Cardiac muscle cell (in vitro differentiated cells and primary cell): Measurements from ENCODE around the gene GALNT10. TPM values are rescaled to one million over a fixed set of nuclear protein-coding genes. Genes with fewer than 3 reads are reported as not detected.

Source experiments
- DNase-seq, 2 donors: peaks; one replicate each; pipeline versions ENCODE4 v3.0.0 to v3.0.0-alpha.2; 2010 to 2017; ENCODE audit warnings: low read depth in 1 of 2, low spot score in 1 of 2
- H3K27ac ChIP-seq: fragments of 200-600 bp; sonication (generic); 2 replicates; pipeline ENCODE4 v1.5.1; 2016
- H3K27me3 ChIP-seq: fragments of 200-600 bp; sonication (generic); 2 replicates; pipeline ENCODE4 v1.6.0; 2016; ENCODE audit warnings: control low read depth
- H3K36me3 ChIP-seq: fragments of 200-600 bp; sonication (generic); 2 replicates; pipeline ENCODE4 v1.5.1; 2016; ENCODE audit warnings: control low read depth
- H3K4me1 ChIP-seq: fragments of 200-600 bp; sonication (generic); 2 replicates; pipeline ENCODE4 v1.8.1; 2017; ENCODE audit warnings: low read depth, mild to moderate bottlenecking, mixed run types
- H3K4me3 ChIP-seq: fragments of 200-600 bp; sonication (generic); 2 replicates; pipeline ENCODE4 v1.5.1; 2016; ENCODE audit warnings: mild to moderate bottlenecking
- H3K9me3 ChIP-seq: fragments of 200-600 bp; sonication (generic); 2 replicates; pipeline ENCODE4 v1.5.1; 2017; ENCODE audit warnings: low read depth, mild to moderate bottlenecking, control low read depth
- CTCF ChIP-seq: IDR thresholded peaks from 2 replicates; pipeline ENCODE4 v1.5.1; 2012; ENCODE audit warnings: low read depth, mild to moderate bottlenecking, low read length
- polyA plus RNA-seq: library from polyadenylated mRNA; unstranded; fragments of >200 nt; fragmentation: Nextera tagmentation; extraction: Ambion mirVana; gene quantifications from 2 replicates; pipeline ENCODE4 v1.2.1, GENCODE V29; 2016
- total RNA-seq: library from RNA; depleted of rRNA; stranded (reverse); fragments of >200 nt; gene quantifications from 2 replicates; pipeline ENCODE4 v1.2.3, GENCODE V29; 2016

The GALNT10 gene
- total and polyA plus RNA-seq, 2 experiments from 2014 or later: 8.2 TPM

DNA sequence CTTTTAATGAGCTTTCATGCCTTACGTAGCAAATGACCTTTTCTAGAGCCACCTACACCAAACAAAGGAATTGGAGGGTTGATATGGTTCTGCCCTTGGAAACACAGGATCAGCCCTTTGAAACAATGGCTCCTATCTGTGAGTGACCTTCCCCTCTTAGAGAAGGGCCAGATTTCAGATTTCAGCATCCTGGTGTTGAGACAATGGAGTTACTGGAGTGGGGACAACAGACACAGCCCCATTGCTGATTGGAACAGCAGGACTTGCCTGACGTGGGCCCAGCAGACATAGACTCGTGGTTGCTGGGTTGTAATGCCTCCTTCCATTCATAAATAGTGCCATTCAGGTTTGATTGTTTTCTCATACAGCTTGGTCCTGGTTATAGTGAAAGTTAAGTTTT lies 96.0 kb downstream of the GALNT10 start:
- no peak overlapping the region for H3K4me3 ChIP-seq
- peak overlapping the region; percentile 73 for H3K27ac ChIP-seq
- DNase-seq: no peak

DNA sequence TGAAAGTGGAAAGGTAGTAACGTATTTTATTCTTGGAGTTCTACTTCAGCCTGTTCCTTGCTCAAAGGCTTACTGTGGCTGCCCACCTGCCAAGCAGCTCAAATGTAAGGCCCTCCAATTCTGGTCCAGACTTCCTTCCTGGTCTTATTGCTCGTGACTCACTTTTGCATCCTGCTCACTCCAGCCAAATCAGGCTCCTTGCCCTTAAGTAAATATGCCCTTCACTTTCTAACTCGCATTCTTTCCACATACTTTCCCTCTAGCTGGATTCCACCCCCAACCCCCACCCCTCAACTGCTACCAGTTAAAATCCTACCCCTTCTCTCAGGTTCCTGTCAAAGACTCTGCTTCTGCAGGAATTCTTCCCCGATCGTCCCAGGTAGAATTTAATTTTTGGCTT lies 96.6 kb downstream of the GALNT10 start:
- DNase-seq: peak; percentile 62 to 88
- no peaks in the 10 kb centered on the region for H3K9me3 ChIP-seq
- TF ChIP-seq CTCF: no peak
- peaks cover 29% of the 10 kb centered on the region for H3K4me1 ChIP-seq
- H3K4me3 ChIP-seq: no peak overlapping the region
- H3K36me3 ChIP-seq: no peaks in the 10 kb centered on the region
- H3K27me3 ChIP-seq: no peaks in the 10 kb centered on the region
- H3K27ac ChIP-seq: peak overlapping the region; percentile 73

More for the DNA sequence above, 96.0 kb downstream of the GALNT10 start:
- Histone ChIP-seq H3K27me3 (no peaks in the 10 kb centered on the region), H3K4me1 (peaks cover 29% of the 10 kb centered on the region), H3K9me3 (no peaks in the 10 kb centered on the region), H3K36me3 (no peaks in the 10 kb centered on the region)
- TF ChIP-seq CTCF: no peak

GRCh38 chr5:154288145-154288544 lies 97.6 kb downstream of the GALNT10 start:
- no peak for TF ChIP-seq CTCF
- Histone ChIP-seq H3K9me3 (no peaks in the 10 kb centered on the region), H3K36me3 (no peaks in the 10 kb centered on the region), H3K4me3 (no peak overlapping the region), H3K27ac (peak overlapping the region; percentile 73), H3K27me3 (no peaks in the 10 kb centered on the region), H3K4me1 (peaks cover 29% of the 10 kb centered on the region)
- peak in 1 of 2 donors; percentile 77 for DNase-seq

- Histone ChIP-seq H3K4me1 (peaks cover 10% of the 10 kb centered on the region), H3K36me3 (no peaks in the 10 kb centered on the region), H3K9me3 (no peaks in the 10 kb centered on the region), H3K4me3 (no peak overlapping the region), H3K27ac (no peak overlapping the region), H3K27me3 (no peaks in the 10 kb centered on the region)
- no peak for DNase-seq
- no peak for TF ChIP-seq CTCF
Measured at GRCh38 chr5:154291917-154292316, 101.4 kb downstream of the GALNT10 start.

DNA sequence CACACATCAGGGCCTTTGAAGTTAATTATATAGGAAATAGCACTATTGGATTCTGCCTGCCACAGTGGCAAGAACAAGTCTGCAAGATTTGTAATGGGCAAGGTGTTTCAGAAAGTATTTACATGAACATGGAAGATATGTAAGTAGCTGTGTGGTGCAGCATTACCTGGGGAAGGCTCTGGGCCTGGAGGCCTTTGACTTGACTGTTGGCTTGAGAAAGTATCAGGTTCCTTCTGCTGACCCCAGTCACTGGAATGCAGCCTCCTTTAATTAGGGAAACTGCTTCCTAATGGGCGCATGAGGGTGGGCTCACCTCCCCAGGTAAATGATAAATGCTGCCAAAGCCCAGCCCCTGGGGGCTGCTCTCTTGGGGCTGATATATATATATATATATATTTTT lies 102.7 kb downstream of the GALNT10 start:
- Histone ChIP-seq H3K27me3 (no peaks in the 10 kb centered on the region), H3K9me3 (no peaks in the 10 kb centered on the region), H3K4me1 (no peaks in the 10 kb centered on the region), H3K36me3 (no peaks in the 10 kb centered on the region), H3K27ac (no peak overlapping the region), H3K4me3 (no peak overlapping the region)
- DNase-seq: no peak
- no peak for TF ChIP-seq CTCF

DNA sequence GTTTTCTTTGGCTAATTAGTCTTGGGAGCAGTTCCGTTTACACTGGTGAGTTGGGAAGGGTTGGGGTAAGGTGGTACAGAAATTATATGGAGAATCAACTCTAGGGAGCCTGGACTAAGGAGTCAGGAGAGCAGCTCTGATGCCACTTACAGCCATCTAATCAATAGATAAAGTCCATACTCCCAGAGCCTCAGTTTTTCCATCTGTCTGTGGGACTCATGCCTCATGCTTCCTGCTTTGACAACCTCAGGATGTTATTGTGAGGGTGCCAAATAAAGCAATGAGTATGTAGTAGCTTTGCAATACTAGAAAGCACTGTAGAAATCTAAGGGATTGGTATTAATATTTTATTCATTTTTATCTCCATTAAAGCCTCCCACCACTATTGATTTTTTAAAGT lies 105.0 kb downstream of the GALNT10 start:
- H3K4me1 ChIP-seq: no peaks in the 10 kb centered on the region
- no peak overlapping the region for H3K4me3 ChIP-seq
- no peaks in the 10 kb centered on the region for H3K36me3 ChIP-seq
- no peaks in the 10 kb centered on the region for H3K27me3 ChIP-seq
- no peaks in the 10 kb centered on the region for H3K9me3 ChIP-seq
- TF ChIP-seq CTCF: no peak
- H3K27ac ChIP-seq: no peak overlapping the region
- DNase-seq: no peak
